Lower leg skin (tissue), 3 donors: Measurements from ENCODE around the gene HBA1.
"Not testable (repeated sequence)": the region's sequence is repeated elsewhere in the genome, so short reads cannot be mapped to it uniquely, and the experiment has no call there.

Experiments used
- CTCF ChIP-seq, 3 donors: fragments of 450-650 bp; IDR thresholded peaks; one replicate each; pipeline ENCODE4 v1.5.1; 2016; ENCODE audit warnings: antibody characterized with exemption in 3 of 3, mild to moderate bottlenecking in 3 of 3, moderate library complexity in 2 of 3
- POLR2A ChIP-seq, 2 donors: fragments of 450-650 bp; IDR thresholded peaks; one replicate each; pipeline ENCODE4 v1.6.1; 2016 to 2017; ENCODE audit warnings: antibody characterized with exemption in 2 of 2, mild to moderate bottlenecking in 1 of 2, moderate library complexity in 1 of 2

GRCh38 chr16:164134-164823 is 12.2 kb upstream of the HBA1 start:
- TF ChIP-seq CTCF, POLR2A (IDR thresholded peaks at IDR 0.05): not testable (repeated sequence)
